ENCODE data around the gene ATP8B2.
A peak's percentile ranks its signal among the peaks of the same experiment; 100 is the strongest.

Gene ATP8B2

DNA sequence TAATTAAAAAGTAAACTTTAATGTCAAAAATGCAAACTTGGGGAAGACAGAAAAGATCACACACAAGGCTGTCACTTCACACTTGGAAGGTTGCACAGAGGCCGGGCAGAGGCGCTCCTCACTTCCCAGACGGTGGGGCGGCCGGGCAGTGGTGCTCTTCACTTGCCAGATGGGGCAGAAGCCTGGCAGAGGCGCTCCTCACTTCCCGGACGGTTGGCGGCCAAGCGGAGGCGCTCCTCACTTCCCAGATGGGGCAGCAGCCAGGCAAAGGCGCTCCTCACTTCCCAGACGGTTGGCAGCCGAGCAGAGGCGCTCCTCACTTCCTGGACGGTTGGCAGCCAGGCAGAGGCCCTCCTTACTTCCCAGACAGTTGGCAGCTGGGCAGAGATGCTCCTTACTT lies 54.0 kb downstream of the ATP8B2 start (continued):
- TF ChIP-seq ZNF121 (tag by site-specific recombination; IDR thresholded peaks at IDR 0.05) (no peak), ZBTB8A (tag by site-specific recombination; IDR thresholded peaks at IDR 0.05) (no peak), ZNF514 (tag by site-specific recombination; IDR thresholded peaks at IDR 0.05) (no peak), ZNF324 (tag by site-specific recombination; IDR thresholded peaks at IDR 0.05) (no peak), ZNF366 (tag by site-specific recombination; conservative IDR thresholded peaks at IDR 0.05) (no peak), KLF1 (tag by site-specific recombination; IDR thresholded peaks at IDR 0.05) (no peak)
- TF ChIP-seq, protein P1, sequence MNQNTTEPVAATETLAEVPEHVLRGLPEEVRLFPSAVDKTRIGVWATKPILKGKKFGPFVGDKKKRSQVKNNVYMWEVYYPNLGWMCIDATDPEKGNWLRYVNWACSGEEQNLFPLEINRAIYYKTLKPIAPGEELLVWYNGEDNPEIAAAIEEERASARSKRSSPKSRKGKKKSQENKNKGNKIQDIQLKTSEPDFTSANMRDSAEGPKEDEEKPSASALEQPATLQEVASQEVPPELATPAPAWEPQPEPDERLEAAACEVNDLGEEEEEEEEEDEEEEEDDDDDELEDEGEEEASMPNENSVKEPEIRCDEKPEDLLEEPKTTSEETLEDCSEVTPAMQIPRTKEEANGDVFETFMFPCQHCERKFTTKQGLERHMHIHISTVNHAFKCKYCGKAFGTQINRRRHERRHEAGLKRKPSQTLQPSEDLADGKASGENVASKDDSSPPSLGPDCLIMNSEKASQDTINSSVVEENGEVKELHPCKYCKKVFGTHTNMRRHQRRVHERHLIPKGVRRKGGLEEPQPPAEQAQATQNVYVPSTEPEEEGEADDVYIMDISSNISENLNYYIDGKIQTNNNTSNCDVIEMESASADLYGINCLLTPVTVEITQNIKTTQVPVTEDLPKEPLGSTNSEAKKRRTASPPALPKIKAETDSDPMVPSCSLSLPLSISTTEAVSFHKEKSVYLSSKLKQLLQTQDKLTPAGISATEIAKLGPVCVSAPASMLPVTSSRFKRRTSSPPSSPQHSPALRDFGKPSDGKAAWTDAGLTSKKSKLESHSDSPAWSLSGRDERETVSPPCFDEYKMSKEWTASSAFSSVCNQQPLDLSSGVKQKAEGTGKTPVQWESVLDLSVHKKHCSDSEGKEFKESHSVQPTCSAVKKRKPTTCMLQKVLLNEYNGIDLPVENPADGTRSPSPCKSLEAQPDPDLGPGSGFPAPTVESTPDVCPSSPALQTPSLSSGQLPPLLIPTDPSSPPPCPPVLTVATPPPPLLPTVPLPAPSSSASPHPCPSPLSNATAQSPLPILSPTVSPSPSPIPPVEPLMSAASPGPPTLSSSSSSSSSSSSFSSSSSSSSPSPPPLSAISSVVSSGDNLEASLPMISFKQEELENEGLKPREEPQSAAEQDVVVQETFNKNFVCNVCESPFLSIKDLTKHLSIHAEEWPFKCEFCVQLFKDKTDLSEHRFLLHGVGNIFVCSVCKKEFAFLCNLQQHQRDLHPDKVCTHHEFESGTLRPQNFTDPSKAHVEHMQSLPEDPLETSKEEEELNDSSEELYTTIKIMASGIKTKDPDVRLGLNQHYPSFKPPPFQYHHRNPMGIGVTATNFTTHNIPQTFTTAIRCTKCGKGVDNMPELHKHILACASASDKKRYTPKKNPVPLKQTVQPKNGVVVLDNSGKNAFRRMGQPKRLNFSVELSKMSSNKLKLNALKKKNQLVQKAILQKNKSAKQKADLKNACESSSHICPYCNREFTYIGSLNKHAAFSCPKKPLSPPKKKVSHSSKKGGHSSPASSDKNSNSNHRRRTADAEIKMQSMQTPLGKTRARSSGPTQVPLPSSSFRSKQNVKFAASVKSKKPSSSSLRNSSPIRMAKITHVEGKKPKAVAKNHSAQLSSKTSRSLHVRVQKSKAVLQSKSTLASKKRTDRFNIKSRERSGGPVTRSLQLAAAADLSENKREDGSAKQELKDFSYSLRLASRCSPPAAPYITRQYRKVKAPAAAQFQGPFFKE (tag by site-specific recombination; IDR thresholded peaks at IDR 0.05; ENCODE audit: borderline replicate concordance): no peak
- TF ChIP-seq, protein P2, sequence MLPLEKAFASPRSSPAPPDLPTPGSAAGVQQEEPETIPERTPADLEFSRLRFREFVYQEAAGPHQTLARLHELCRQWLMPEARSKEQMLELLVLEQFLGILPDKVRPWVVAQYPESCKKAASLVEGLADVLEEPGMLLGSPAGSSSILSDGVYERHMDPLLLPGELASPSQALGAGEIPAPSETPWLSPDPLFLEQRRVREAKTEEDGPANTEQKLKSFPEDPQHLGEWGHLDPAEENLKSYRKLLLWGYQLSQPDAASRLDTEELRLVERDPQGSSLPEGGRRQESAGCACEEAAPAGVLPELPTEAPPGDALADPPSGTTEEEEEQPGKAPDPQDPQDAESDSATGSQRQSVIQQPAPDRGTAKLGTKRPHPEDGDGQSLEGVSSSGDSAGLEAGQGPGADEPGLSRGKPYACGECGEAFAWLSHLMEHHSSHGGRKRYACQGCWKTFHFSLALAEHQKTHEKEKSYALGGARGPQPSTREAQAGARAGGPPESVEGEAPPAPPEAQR (tag by site-specific recombination; IDR thresholded peaks at IDR 0.05): no peak

DNA sequence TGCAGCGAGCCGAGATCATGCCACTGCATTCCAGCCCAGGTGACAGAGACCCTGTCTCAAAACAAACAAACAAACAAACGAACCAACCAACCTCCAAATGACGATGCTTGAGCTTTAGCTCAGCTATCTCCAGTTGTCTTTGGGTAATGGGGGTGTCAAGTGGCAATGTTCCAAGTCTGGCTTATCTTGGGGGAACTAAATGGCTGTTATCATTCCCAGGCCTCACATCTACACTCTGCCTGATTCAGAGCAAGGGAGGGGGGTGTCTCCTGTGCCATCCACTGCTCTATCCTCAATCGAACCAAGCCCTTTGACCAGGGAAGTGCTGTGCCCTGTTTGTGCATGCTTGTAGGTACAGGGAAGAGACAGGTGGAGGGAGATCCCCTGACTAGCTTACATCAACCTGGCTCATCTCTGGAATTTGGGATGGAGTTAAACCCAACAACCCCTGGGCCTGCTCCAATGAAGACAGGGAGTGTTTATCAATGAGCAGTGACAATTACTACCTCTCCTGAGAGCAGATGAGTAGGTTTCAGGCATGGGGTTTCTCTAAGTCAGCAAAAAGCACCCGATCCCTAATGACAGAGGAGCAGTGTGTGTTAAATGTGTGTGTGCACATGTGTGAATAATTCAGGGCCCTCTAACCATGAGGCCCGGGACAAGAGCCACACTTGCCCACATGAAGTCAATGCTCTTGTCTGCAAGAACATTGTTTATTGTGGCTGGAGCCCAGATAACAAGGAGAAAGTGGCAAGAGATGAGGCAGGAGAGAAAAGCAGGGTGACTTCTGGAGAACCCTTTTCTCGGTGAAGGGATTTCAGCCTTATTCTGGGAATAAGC lies 59.5 kb downstream of the ATP8B2 start:
- no peak overlapping the region for H3K4me3 ChIP-seq (ENCODE audit: low read depth, low read length)
- H3K27ac ChIP-seq (ENCODE audit: extremely low read depth, low read depth, low read length): no peak overlapping the region
- no peaks in the 10 kb centered on the region for H3K36me3 ChIP-seq (ENCODE audit: control insufficient read depth in 2 of 2, insufficient read depth in 1 of 2, low read length in 2 of 2)
- no peak for TF ChIP-seq ZIC2 (tag by site-specific recombination; IDR thresholded peaks at IDR 0.05)
- peak; percentile 84 for TF ChIP-seq ZBTB48 (tag by site-specific recombination; IDR thresholded peaks at IDR 0.05)
- POLR2A ChIA-PET: no interaction called here
- CTCF ChIA-PET: interaction anchor here (0.6 to 0.7 kb wide), 2 partner anchors 24 to 188 kb away, joined by 3 read pairs; no protein-coding TSS in a partner anchor
- no peaks in the 10 kb centered on the region for H3K9me3 ChIP-seq (ENCODE audit: control insufficient read depth, insufficient read depth, low read depth, low read length)
- H3K4me1 ChIP-seq (ENCODE audit: control insufficient read depth, insufficient read depth, low read length): no peaks in the 10 kb centered on the region

DNA sequence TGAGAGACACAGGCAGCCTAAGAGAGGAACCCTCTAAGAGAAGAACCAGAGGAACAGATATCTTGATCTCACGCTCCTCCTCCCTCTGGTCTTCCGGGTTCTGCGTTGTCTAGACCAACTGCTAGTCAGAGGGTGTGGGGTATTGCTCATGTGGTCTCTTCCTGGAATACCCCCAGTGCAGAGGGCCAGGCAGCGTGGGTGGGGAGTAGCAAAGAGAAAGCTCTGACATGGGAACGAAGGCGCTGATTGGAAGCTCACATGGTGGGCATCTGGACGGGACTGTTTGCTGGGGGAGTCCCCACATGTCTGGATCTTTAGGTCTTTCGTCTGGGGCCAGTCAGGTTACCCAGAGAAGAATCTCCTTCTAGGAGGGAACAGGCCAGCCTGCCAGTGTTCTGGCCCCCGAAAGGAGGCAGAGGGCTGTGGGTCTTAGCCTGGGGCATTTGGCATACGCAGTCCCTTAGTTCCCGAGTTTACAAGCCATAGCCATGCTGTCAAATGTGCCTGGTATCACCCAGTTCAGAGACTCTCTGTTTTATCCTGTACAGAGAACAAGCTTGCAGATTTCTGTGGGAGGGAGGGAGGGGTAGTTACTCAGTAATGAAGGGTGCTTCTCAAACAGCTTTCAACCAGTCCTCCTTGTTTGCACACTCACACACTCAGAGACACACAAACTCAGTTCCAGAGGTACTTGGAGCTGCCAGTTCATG lies 61.5 kb downstream of the ATP8B2 start:
- no peak overlapping the region for H3K27ac ChIP-seq (ENCODE audit: extremely low read depth, low read depth, low read length)
- POLR2A ChIA-PET: no interaction called here

More for the DNA sequence above, 61.5 kb downstream of the ATP8B2 start:
- H3K9me3 ChIP-seq (ENCODE audit: control insufficient read depth, insufficient read depth, low read depth, low read length): no peaks in the 10 kb centered on the region
- CTCF ChIA-PET: interaction anchor here (0.6 to 1.2 kb wide), 6 partner anchors 23 to 240 kb away, joined by 3 to 4 read pairs (median 3); no protein-coding TSS in a partner anchor
- TF ChIP-seq SETDB1 (IDR thresholded peaks at IDR 0.05; ENCODE audit: insufficient read length, low read length) (no peak), ZNF202 (tag by site-specific recombination; IDR thresholded peaks at IDR 0.05; ENCODE audit: borderline replicate concordance) (no peak), ZNF335 (tag by site-specific recombination; conservative IDR thresholded peaks at IDR 0.05) (no peak), YY2 (tag by site-specific recombination; IDR thresholded peaks at IDR 0.05) (no peak), ZNF10 (tag by site-specific recombination; IDR thresholded peaks at IDR 0.05) (no peak), ZNF324 (tag by site-specific recombination; IDR thresholded peaks at IDR 0.05) (no peak), EGR2 (tag by site-specific recombination; IDR thresholded peaks at IDR 0.05; ENCODE audit: low read depth) (no peak), MEIS1 (CRISPR knock-in tag; IDR thresholded peaks at IDR 0.05; ENCODE audit: borderline replicate concordance) (no peak)
- TF ChIP-seq, protein P3, sequence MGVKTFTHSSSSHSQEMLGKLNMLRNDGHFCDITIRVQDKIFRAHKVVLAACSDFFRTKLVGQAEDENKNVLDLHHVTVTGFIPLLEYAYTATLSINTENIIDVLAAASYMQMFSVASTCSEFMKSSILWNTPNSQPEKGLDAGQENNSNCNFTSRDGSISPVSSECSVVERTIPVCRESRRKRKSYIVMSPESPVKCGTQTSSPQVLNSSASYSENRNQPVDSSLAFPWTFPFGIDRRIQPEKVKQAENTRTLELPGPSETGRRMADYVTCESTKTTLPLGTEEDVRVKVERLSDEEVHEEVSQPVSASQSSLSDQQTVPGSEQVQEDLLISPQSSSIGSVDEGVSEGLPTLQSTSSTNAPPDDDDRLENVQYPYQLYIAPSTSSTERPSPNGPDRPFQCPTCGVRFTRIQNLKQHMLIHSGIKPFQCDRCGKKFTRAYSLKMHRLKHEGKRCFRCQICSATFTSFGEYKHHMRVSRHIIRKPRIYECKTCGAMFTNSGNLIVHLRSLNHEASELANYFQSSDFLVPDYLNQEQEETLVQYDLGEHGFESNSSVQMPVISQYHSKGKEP (tag by site-specific recombination; IDR thresholded peaks at IDR 0.05): no peak
- H3K4me1 ChIP-seq (ENCODE audit: control insufficient read depth, insufficient read depth, low read length): no peaks in the 10 kb centered on the region
- H3K4me3 ChIP-seq (ENCODE audit: low read depth, low read length): no peak overlapping the region
- H3K36me3 ChIP-seq (ENCODE audit: control insufficient read depth in 2 of 2, insufficient read depth in 1 of 2, low read length in 2 of 2): no peaks in the 10 kb centered on the region

All from HEK293 (cell line).